HG03175 (cell line): ENCODE measurements around the gene FTO.

Experiments used
- ATAC-seq: cut with Tn5 transposase; IDR thresholded peaks from one replicate; pipeline ENCODE4 v1.9.1; 2021; ENCODE audit warnings: mild to moderate bottlenecking, moderate library complexity; ENCODE audit not compliant: unreplicated experiment

The FTO gene

DNA sequence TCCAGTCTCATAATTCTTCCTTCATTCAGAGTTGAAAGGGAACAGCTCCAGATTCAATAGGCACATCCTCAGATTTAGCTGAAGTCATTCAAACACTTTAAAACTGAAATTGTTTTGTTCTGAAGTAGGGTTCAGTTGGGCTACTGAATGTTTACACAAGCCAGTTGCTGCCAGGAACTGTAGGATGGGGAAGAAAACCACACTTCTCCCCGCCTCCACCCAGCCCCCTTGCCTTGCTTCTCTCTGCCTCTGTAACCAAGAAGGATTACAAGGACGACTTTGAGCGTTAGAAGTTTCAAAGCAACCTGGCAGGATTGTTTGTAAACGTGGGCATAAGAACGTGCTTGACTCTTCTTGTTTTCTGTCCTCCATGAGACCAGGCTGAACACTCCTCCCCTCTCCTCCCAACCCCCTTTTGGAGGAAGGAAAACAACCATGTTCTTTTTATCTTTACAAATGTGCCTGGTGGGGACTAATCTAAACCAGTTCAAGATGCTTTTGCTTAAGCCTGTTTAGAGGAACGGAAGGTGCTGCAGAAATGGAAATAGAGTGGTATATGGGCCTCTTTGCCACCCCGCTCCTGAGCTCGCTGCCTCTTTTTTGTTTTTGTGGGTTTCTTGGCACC lies 287.9 kb downstream of the FTO start:
- ATAC-seq: no peak

DNA sequence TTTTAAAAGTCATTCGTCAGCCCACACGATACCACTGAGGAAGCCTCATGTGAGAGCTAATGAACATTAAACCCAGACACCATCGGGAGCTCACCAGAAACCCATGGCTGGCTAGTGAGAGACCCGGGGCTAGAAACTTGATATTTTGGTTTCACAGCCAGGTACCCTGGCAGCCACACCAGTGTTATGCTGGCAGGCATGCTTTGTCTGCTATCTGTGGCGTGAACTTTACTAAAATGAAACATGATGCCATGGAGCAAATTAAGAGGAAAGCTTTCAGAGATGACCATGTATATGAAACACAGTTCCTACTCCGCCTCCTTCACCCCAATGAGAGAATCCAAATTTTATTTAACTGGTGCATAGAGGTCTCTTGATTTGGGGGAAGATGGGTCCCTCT lies 291.4 kb downstream of the FTO start:
- no peak for ATAC-seq

GRCh38 chr16:53996961-53997360 lies 293.0 kb downstream of the FTO start:
- ATAC-seq: no peak

GRCh38 chr16:53998024-53998810 lies 294.3 kb downstream of the FTO start:
- ATAC-seq: no peak

- no peak for ATAC-seq
Observed at GRCh38 chr16:53998966-53999522, 295.1 kb downstream of the FTO start.

DNA sequence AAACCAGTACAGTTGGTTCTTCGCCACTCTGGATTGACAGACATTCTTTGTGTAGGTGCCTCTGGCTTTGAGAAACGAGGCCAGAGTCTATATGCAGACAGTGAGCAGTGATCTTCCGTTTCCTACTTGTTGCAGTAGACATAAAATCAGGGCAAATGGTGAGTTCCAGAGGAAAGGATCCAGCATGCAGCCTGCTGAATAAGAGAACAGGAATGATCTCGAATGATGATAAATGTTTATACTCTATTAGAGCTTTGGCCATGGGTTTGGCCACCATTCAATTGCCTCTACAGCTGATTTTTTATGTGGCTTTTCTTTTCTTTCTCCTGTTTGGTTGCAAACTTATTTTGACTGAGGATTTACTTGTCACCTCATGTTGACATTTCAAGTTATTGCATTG lies 295.9 kb downstream of the FTO start:
- no peak for ATAC-seq

DNA sequence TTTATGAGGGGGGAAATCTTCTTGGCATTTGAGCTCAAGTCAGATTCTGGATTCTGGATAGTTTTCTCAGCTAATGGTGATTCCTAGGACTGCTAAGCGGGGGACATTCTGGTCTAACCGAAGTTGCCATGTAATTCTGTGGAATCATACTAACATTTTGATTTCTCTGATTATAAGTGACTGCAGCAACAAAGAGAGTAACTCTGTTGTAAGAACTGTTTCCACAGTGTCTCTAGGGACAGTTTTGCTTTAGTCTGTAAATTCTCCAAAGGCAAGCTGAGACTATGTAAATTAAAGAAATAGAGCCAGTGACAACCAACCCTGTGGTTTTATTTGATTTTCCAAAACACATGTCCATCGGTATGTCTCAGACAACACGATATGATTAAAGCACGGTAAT lies 296.4 kb downstream of the FTO start:
- no peak for ATAC-seq

GRCh38 chr16:54006693-54007092 lies 302.7 kb downstream of the FTO start:
- no peak for ATAC-seq

GRCh38 chr16:54007504-54007903 lies 303.5 kb downstream of the FTO start:
- no peak for ATAC-seq

DNA sequence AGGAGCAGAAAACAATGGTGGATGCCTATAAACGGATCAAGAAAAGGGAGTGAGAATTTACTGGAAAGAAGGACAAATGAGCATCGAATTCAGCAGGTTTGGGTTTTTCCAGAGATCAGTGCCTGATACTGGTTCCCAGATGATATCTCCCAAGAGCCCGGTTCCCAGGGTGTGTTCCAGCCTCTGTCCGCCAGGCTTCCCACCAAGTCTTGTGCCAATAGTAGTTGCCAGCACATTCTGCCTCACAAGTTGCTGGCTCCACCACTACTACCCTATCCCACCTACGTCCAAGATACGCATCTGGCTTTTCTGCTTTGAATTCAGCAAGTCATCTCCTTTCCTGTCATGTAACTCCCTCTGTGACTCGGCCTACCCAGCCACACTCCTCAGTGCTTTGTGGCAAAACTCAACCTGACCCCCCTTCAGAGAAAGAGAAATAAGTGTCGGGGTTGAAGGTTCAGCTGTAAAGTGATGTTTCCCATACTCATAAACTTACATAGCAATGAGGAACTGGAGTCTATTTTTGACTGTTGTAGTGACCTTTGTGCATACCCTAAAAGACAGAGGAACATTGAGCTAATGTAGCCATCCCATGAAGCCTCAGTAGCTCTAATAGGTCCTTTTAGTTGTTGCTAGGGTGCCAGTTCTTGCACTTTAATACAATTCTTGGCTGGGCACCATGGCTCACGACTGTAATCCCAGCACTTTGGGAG lies 305.7 kb downstream of the FTO start:
- no peak for ATAC-seq

- ATAC-seq: no peak
Observed at GRCh38 chr16:54015147-54015546, 311.2 kb downstream of the FTO start.

DNA sequence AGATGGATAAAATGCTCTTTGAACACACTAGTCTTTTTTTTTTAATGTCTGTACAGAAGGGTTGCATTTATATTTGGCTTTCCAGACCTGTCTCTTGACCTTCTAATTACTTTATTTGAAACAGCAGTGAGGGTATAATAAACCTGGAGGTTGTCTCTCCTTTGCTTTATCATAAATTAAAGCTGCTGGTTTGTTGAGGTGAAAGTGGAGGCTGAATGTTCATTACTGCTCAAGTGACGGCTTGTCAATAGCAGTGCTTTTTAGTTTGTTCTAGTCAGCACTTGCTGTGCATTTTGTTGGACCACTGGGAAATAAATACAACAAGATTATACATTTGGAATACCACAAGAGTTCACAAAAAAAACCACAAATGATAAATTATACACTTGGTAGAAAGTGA lies 318.4 kb downstream of the FTO start:
- ATAC-seq: no peak

DNA sequence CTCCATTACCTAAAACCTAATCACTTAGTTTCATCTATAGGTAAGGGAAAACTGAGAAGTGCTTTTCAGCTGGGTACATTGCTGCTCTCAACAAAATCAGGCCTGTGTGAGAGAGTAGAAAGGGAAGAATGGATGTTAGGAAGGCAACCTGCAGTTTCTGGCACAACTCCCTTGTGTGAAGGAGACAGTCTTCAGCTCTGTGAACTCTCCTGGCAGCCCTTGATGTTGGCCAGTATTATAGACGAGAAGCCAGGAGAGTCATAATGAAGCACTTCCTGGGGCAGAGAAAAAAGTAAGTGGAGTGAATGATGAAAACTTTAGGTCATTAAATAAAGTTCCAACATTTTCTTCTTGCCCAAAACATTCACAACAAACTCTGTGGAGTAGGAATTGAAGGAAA lies 322.5 kb downstream of the FTO start:
- ATAC-seq: no peak

- ATAC-seq: no peak
Observed at GRCh38 chr16:54027062-54027461, 323.1 kb downstream of the FTO start.

DNA sequence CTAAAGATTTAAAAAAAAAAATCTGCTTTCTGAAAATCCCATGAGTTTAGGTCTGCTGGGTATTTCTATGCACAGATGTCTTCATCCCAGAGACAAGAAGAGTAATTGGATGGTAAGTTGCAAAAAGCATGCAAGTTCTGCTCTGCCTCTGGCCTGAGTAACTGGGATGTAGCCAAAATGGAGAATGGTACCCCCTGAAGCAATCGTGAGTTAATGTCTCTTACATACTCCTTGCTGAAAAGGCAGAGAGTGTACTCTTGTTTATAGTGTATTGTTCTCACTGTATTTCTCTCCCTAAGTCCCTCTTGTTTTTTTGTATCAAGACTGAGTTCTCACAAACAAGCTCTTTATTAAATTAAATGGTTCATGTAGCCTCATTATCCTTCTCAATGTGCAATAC lies 323.6 kb downstream of the FTO start:
- no peak for ATAC-seq

- ATAC-seq: no peak
Observed at GRCh38 chr16:54027995-54028394, 324.0 kb downstream of the FTO start.

DNA sequence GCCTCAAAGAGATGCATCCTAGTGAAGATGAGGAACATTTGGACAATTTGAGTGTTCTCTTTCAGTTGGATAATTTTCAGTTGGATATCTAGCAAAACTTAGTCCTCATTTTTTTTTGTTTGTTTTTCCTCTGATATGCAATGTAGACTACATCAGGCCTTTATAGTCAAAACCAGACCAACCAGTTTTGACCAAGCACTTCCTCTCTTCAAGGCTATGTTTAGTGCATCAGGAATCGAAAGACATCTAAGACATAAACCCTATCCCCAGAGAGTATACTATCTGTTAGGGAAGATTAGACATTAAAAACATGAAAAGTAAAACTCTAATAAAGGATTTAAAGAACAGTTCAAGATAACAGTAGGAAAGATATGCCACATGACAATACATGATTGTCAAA lies 326.5 kb downstream of the FTO start:
- no peak for ATAC-seq

DNA sequence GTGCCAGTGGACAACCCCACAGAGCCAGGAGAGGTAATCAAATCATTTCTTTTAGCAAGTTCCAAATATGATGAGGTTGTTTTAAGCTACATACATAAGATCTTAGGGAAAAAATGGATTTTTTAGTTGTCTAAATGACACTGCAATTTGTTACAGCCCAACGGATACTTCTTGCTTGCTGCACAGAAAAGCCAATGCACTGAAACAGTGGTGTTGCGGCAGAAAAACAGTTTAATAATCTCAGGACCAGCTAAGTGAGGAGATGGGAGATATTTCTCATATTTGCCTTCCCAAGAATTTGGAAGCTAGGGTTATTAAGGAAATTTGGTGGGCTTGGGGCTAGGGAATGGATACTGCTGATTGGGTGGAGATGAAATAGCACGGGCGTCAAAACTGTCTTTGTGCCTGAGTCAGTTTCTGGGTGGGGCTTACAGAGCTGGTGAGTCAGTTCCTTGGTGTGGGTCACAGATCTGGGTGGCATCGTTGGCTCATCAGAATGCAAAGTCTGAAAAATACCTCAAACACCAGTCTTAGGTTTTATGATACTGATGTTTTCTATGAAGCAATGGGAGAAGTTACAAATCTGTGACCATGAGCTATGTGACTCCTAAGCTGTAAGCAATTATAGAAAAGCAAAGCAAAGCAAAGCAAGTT lies 327.3 kb downstream of the FTO start:
- ATAC-seq: no peak

GRCh38 chr16:54033747-54034146 lies 329.8 kb downstream of the FTO start:
- no peak for ATAC-seq

- ATAC-seq: no peak
Observed at GRCh38 chr16:54034684-54035083, 330.7 kb downstream of the FTO start.

DNA sequence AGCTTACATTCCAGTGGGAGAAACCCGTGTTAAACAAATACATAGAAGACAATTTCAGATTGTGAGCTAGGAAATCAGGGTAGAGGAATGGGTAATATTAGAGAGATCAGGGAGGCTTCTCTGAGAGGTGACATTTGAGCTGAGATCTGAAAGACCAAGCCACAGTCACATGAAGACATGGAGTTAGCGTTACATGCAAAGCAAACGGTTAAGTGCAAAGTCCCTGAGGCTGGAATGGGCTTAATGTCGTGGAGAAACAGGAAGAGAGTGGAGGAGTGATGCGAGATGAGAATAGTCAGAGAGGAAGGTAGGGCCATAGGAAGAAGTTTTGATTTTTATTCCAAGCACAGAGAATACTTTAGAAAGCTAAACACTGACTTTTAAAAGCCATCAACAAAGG lies 336.5 kb downstream of the FTO start:
- ATAC-seq: no peak
